GM19099 (cell line): Measurements from ENCODE around the gene CBX7.

ENCODE experiments used
- POLR2A ChIP-seq: IDR thresholded peaks from 3 replicates; pipeline ENCODE4 v1.6.1; 2011; ENCODE audit warnings: low read depth; ENCODE audit not compliant: insufficient read length; ENCODE audit errors: extremely low read depth

CBX7 gene

GRCh38 chr22:39081598-39081997 lies 70.9 kb downstream of the CBX7 start:
- no peak for TF ChIP-seq POLR2A

- TF ChIP-seq POLR2A, result no peak
These were observed 71.5 kb downstream of the CBX7 start for GRCh38 chr22:39081016-39081415.
